Prostate gland (tissue), 2 donors: ENCODE measurements around the gene RUFY4. TPM values are rescaled to one million over a fixed set of nuclear protein-coding genes. Genes with fewer than 3 reads are reported as not detected.

Source experiments
- DNase-seq: peaks from one replicate; pipeline ENCODE4 v3.0.0-alpha.2; 2019; ENCODE audit warnings: low spot score
- H3K27ac ChIP-seq, 2 donors: fragments of 200-600 bp; sonication (generic); 2 replicates each; pipeline ENCODE4 v1.5.1; 2017 to 2019
- H3K27me3 ChIP-seq: fragments of 200-600 bp; sonication (generic); replicated peaks from 2 replicates; pipeline ENCODE4 v1.5.1; 2019; ENCODE audit not compliant: insufficient read depth
- H3K36me3 ChIP-seq, 2 donors: fragments of 200-600 bp; sonication (generic); 1 replicate in 1 of 2; 2 replicates in 1 of 2; pipeline versions ENCODE4 v1.5.1 to v1.8.1; 2017 to 2019
- H3K4me1 ChIP-seq: fragments of 200-600 bp; sonication (generic); replicated peaks from 2 replicates; pipeline ENCODE4 v1.5.1; 2019
- H3K4me3 ChIP-seq, 2 donors: fragments of 200-600 bp; sonication (generic); 2 replicates each; pipeline ENCODE4 v1.5.1; 2017 to 2019
- H3K9me3 ChIP-seq: fragments of 200-600 bp; sonication (generic); 2 replicates; pipeline ENCODE4 v1.5.1; 2017
- POLR2A ChIP-seq: fragments of 450-650 bp; IDR thresholded peaks from one replicate; pipeline ENCODE4 v1.6.1; 2016; ENCODE audit warnings: antibody characterized with exemption, mild to moderate bottlenecking
- POLR2AphosphoS5 ChIP-seq: sonication (generic); formaldehyde crosslinking; IDR thresholded peaks from one replicate; pipeline ENCODE4 v1.6.1; 2017; ENCODE audit warnings: antibody characterized with exemption
- WGBS: methylation state at CpG from one replicate; pipeline ENCODE4 v1.1.5; 2018; 5-methylcytosine and 5-hydroxymethylcytosine counted together
- intact Hi-C: fragments of 100-400 bp; cut with DNase I; formaldehyde crosslinking; loops from one replicate; pipeline ENCODE4 v1.14.2; 2022
- total RNA-seq, 2 donors: library from RNA; depleted of rRNA; stranded (reverse); fragments of >200 nt; gene quantifications; one replicate each; pipeline ENCODE4 v1.1.0, GENCODE V29; 2016
- TF ChIP-seq, protein P1 (sequence below), 4 experiments: fragments of 200-600 bp in 2 of 4; fragments of 450-650 bp in 2 of 4; sonication (generic) in 2 of 4; IDR thresholded peaks; 1 replicate in 3 of 4; 2 replicates in 1 of 4; pipeline ENCODE4 v1.5.1; 2016 to 2019; ENCODE audit warnings: antibody characterized with exemption in 4 of 4, mild to moderate bottlenecking in 2 of 4, moderate library complexity in 2 of 4

RUFY4 gene
- total RNA-seq, 2 donors from 2014 or later: 0.11 to 0.27 TPM

DNA sequence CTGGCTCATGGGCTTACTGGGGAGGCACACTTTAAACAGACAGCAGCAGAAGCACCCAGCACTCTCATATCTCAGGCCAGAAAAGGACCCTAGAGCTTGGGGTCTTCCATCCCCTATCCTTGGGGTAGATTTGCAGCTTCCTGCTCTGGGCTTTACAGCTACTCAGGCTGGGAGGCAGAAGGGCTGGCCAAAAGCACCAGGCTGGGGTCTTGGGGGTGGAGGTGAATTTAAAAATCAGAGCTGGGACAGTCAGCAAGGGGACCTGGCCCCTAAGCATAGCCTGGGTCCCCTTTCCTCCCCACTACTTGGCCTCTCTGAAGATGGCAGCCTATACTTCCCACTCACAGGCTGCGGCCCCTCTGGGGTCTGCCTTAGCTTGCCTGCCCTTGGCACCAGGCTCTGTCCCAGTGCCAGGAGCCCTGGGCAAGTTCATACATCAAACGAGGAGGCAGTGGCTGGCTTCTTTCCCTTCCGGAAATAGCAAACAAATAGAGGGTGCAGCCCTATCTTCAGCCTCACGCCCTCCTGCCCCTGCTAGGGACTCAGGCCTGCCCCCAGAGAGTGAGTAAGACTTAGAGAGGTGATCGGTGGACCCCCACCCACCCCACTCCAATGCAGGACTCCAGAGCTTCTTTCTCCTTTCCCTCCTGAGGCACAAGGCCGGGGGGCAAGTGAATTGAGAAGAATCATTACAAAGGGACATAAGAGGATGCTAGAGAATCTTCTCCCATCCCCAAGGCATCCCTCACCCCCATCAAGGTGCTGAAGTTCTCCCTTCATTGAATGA, 40.3 kb upstream of the RUFY4 start:
- 39% methylated on average over 6 of the region's 6 CpGs for WGBS
- intact Hi-C loops: no loop called here
- no peak overlapping the region for H3K4me3 ChIP-seq
- H3K27ac ChIP-seq: peak overlapping the region in 1 of 2 donors; percentile 41
- peak; percentile 53 for DNase-seq
- H3K27me3 ChIP-seq: no peaks in the 10 kb centered on the region
- TF ChIP-seq, protein P1, sequence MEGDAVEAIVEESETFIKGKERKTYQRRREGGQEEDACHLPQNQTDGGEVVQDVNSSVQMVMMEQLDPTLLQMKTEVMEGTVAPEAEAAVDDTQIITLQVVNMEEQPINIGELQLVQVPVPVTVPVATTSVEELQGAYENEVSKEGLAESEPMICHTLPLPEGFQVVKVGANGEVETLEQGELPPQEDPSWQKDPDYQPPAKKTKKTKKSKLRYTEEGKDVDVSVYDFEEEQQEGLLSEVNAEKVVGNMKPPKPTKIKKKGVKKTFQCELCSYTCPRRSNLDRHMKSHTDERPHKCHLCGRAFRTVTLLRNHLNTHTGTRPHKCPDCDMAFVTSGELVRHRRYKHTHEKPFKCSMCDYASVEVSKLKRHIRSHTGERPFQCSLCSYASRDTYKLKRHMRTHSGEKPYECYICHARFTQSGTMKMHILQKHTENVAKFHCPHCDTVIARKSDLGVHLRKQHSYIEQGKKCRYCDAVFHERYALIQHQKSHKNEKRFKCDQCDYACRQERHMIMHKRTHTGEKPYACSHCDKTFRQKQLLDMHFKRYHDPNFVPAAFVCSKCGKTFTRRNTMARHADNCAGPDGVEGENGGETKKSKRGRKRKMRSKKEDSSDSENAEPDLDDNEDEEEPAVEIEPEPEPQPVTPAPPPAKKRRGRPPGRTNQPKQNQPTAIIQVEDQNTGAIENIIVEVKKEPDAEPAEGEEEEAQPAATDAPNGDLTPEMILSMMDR (IDR thresholded peaks at IDR 0.05): no peak
- peak; percentile 39 for TF ChIP-seq POLR2AphosphoS5
- no peaks in the 10 kb centered on the region for H3K9me3 ChIP-seq
- H3K4me1 ChIP-seq: peaks cover 6% of the 10 kb centered on the region
- H3K36me3 ChIP-seq: no peaks in the 10 kb centered on the region

DNA sequence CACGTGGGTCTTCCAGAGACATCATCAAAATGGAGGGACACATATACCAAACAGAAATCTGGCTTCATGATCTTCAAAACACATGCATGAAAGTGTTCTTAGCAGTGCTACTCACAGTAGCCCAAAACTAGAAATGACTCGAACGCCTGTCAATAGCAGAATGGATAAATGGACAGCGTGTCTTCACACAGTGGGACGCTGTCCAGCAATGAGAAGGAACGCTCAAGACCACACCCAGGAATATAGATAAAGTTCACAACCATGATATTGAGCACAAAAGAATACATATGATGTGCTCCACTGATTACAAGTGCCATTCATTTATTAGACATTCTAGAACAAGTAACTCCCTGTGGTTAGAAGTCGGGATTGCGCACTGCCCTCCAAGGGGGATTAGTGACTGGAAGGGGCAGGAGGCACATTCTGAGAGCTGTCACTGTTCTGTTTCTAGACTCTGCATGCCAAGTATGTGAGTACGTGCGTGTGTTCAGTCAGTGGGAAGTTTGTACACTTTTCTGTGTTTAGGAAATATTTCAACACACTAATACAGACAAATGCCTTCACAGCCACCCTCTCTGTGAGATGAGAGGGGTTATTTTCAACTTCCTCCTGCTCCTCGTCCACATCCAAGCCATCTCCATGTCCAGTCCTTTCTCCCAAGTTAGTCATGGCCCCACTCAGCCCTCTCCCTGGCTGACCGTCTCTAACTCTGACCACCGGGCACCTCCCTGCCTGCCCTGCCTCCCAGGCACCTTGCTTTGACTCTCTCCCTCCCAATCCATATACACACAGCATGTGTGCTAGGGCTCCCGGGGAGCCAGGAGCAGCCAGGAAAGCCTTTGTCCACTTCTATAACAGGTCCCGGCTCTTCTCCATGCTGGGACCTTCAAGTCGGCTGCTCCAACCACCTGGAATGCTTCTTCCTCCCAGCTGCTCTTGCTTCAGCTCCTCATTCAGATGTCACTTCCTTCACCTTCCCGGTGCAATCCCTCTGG, 39.4 kb upstream of the RUFY4 start:
- no peak for TF ChIP-seq POLR2AphosphoS5
- 56% methylated on average over 17 of the region's 17 CpGs for WGBS
- H3K9me3 ChIP-seq: no peaks in the 10 kb centered on the region
- no peak for DNase-seq
- H3K4me1 ChIP-seq: peaks cover 6% of the 10 kb centered on the region
- H3K27ac ChIP-seq: peak overlapping the region; percentile 12 to 41
- H3K36me3 ChIP-seq: no peaks in the 10 kb centered on the region
- H3K27me3 ChIP-seq: no peaks in the 10 kb centered on the region
- no peak overlapping the region for H3K4me3 ChIP-seq
- intact Hi-C loops: no loop called here

DNA sequence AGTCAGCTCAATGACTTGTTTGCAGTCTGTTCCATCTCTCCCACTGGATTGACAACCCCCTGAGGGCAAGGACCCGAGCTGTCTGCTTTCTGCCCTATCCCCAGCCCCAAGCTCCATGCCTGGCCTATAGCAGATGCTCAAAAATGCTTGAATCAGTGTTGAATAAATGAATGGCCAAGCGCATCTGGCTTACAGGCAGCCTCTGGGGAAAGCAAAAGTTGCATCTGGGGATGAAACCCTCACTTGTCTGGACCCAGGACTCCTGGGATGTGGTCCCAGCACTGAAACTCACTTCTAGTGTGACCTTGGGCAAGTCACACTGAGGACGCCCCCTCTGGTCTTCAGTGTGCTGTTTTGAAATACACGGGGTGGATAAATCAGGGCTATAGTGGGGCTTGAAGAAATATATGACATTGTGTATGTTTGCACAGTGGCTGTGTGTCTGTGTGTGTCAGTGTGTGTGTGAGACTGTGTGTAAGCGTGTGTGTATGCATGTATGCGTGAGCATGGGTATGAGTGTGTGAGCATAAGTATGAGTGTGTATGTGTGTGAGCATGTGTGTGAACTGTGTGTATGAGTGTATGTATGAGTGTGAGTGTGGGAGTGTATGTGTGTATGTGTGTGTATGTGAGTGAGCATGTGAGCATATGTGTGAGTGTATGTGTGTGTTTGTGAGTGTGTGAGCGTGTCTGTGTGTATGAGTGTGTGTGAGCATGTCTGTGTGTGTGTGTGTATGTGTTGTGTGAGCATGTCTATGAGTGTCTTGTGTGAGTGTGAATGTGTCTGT, 38.5 kb upstream of the RUFY4 start:
- TF ChIP-seq POLR2AphosphoS5 (no peak), POLR2A (no peak)
- TF ChIP-seq, protein P1 (IDR thresholded peaks at IDR 0.05): no peak
- Histone ChIP-seq H3K9me3 (no peaks in the 10 kb centered on the region), H3K36me3 (no peaks in the 10 kb centered on the region), H3K27me3 (no peaks in the 10 kb centered on the region), H3K4me3 (no peak overlapping the region), H3K4me1 (peaks cover 6% of the 10 kb centered on the region), H3K27ac (peak overlapping the region; percentile 12 to 41)
- 91% methylated on average over 7 of the region's 7 CpGs for WGBS
- no peak for DNase-seq
- intact Hi-C loops: no loop called here

GRCh38 chr2:218031261-218031660, 37.8 kb upstream of the RUFY4 start:
- Histone ChIP-seq H3K9me3 (no peaks in the 10 kb centered on the region), H3K4me1 (peaks cover 5% of the 10 kb centered on the region), H3K4me3 (no peak overlapping the region), H3K27me3 (no peaks in the 10 kb centered on the region), H3K27ac (peak overlapping the region in 1 of 2 donors; percentile 59), H3K36me3 (no peaks in the 10 kb centered on the region)
- TF ChIP-seq, protein P1 (IDR thresholded peaks at IDR 0.05): no peak
- TF ChIP-seq POLR2A: no peak
- TF ChIP-seq POLR2AphosphoS5: no peak
- intact Hi-C loops: no loop called here
- 91% methylated on average over 1 of the region's 1 CpG for WGBS
- no peak for DNase-seq
